HG02970 (cell line): ENCODE measurements around the gene WDFY2.
"Not testable (repeated sequence)": the region's sequence is repeated elsewhere in the genome, so short reads cannot be mapped to it uniquely, and the experiment has no call there.

Source experiments
- ATAC-seq: cut with Tn5 transposase; IDR thresholded peaks from one replicate; pipeline ENCODE4 v1.9.1; 2021; ENCODE audit warnings: mild to moderate bottlenecking, moderate library complexity, moderate number of reproducible peaks; ENCODE audit not compliant: unreplicated experiment, low FRiP score

WDFY2 gene

GRCh38 chr13:51628059-51628852, 44.0 kb downstream of the WDFY2 start:
- no peak for ATAC-seq

GRCh38 chr13:51629491-51630287, 45.4 kb downstream of the WDFY2 start:
- no peak for ATAC-seq

GRCh38 chr13:51630288-51630615, 46.0 kb downstream of the WDFY2 start:
- ATAC-seq, result no peak

- no peak for ATAC-seq
These were observed 48.5 kb downstream of the WDFY2 start for GRCh38 chr13:51632591-51633362.

- no peak for ATAC-seq
These were observed 51.0 kb downstream of the WDFY2 start for GRCh38 chr13:51635137-51635878.

GRCh38 chr13:51636349-51636890, 52.2 kb downstream of the WDFY2 start:
- ATAC-seq, result no peak

GRCh38 chr13:51637852-51638215, 53.6 kb downstream of the WDFY2 start:
- no peak for ATAC-seq

- no peak for ATAC-seq
These were observed 54.1 kb downstream of the WDFY2 start for GRCh38 chr13:51638216-51638871.

GRCh38 chr13:51639171-51639570, 54.9 kb downstream of the WDFY2 start:
- no peak for ATAC-seq

- ATAC-seq, result not testable (repeated sequence)
These were observed 56.4 kb downstream of the WDFY2 start for GRCh38 chr13:51640696-51641095.

GRCh38 chr13:51643105-51643881, 59.0 kb downstream of the WDFY2 start:
- no peak for ATAC-seq

- ATAC-seq, result no peak
These were observed 59.6 kb downstream of the WDFY2 start for GRCh38 chr13:51643882-51644281.

GRCh38 chr13:51644654-51645053, 60.4 kb downstream of the WDFY2 start:
- ATAC-seq, result no peak

GRCh38 chr13:51645154-51645650, 60.9 kb downstream of the WDFY2 start:
- ATAC-seq, result no peak

GRCh38 chr13:51645761-51646670, 61.8 kb downstream of the WDFY2 start:
- no peak for ATAC-seq

GRCh38 chr13:51647067-51647466, 62.8 kb downstream of the WDFY2 start:
- no peak for ATAC-seq

- not testable (repeated sequence) for ATAC-seq
These were observed 67.9 kb downstream of the WDFY2 start for GRCh38 chr13:51652193-51652592.
